ENCODE measurements around the gene TEAD1. TPM values are rescaled to one million over a fixed set of nuclear protein-coding genes. Genes with fewer than 3 reads are reported as not detected.

The TEAD1 gene
- total RNA-seq, 1 donor from 2014 or later = 12.2 TPM

Small RNA genes lying within 50 kb of the gene (small RNA-seq; reads per million reads assigned to genes)
- gene RF00424 = not detected
